ENCODE measurements around the gene SPDYE2.
"Not testable (repeated sequence)": the region's sequence is repeated elsewhere in the genome, so short reads cannot be mapped to it uniquely, and the experiment has no call there.

The SPDYE2 gene

GRCh38 chr7:102593637-102594334 lies 42.8 kb downstream of the SPDYE2 start:
- H3K4me3 ChIP-seq (ENCODE audit: low read depth, low read length); DNase-seq (ENCODE audit: low read depth): not testable (repeated sequence)

DNA sequence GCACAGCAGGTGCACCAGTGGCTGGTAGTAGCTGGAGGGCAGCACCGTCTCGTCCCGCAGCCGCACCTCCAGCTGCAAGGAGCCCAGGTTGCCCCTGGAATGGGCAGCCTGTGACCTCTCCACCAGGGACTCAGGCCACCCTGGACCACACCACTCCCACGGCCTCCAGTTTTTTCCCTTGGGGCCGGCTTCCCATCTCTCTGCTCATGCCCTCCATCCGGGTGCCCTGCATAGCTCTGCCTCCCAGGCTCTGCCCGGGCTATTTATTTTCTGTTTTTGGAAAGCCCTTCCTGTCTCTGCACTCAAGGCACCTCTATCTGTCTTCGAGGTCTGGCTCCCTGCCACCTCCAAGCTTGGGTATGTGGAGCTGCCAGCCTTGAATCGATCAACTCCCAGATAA lies 45.0 kb downstream of the SPDYE2 start:
- DNase-seq (ENCODE audit: low read depth); H3K4me3 ChIP-seq (ENCODE audit: low read depth, low read length): not testable (repeated sequence)

DNA sequence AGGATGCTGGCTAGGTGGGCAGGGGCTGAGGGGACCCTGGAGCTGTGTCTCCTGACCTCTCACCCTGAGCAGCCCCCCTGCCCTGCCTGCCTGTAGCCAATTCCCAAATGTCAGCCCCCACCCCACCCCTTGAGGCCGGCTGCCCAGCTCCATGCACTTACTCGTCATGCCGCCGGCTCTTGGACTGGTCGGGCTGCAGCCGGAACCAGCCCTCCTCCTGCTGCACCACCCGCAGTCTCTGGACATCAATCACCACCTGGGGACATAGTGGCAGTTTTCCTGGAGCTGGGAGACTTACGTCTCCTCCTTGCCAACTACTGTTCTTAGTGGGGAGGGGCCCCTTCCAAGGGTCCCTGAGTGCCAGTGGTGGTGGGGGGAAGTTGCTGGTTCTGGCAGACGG lies 48.7 kb downstream of the SPDYE2 start:
- H3K4me3 ChIP-seq (ENCODE audit: low read depth, low read length); DNase-seq (ENCODE audit: low read depth): not testable (repeated sequence)

- not testable (repeated sequence) for DNase-seq (ENCODE audit: low read depth); H3K4me3 ChIP-seq (ENCODE audit: low read depth, low read length)
Observed at GRCh38 chr7:102602317-102602716, 51.3 kb downstream of the SPDYE2 start.

- DNase-seq (ENCODE audit: low read depth); H3K4me3 ChIP-seq (ENCODE audit: low read depth, low read length): not testable (repeated sequence)
Observed at GRCh38 chr7:102604431-102605145, 53.6 kb downstream of the SPDYE2 start.

- not testable (repeated sequence) for DNase-seq (ENCODE audit: low read depth); H3K4me3 ChIP-seq (ENCODE audit: low read depth, low read length)
Observed at GRCh38 chr7:102606848-102607247, 55.8 kb downstream of the SPDYE2 start.

GRCh38 chr7:102609734-102610133 lies 58.7 kb downstream of the SPDYE2 start:
- DNase-seq (ENCODE audit: low read depth); H3K4me3 ChIP-seq (ENCODE audit: low read depth, low read length): not testable (repeated sequence)

DNA sequence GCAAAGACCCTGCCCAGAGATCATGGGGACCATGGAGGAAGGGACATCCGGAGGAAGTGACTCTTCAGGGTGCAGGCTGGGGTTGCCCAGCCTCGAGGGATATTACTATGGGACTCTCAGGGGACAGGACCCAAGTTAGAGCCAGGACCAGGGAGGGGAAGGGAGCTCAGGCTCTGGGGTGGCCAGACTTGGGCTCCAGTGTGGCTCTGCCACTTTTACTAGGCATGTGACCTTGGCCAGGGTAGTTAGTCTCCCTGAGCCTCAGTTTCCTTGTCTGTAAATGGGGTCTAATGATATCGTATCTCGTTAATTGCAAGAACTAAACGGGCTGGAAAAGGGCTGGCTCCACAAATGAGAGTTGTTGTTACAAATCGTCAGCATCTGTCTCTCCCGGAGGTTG lies 59.4 kb downstream of the SPDYE2 start:
- DNase-seq (ENCODE audit: low read depth); H3K4me3 ChIP-seq (ENCODE audit: low read depth, low read length): not testable (repeated sequence)

- not testable (repeated sequence) for DNase-seq (ENCODE audit: low read depth); H3K4me3 ChIP-seq (ENCODE audit: low read depth, low read length)
Observed at GRCh38 chr7:102611013-102611674, 60.1 kb downstream of the SPDYE2 start.

- DNase-seq (ENCODE audit: low read depth), result peak; percentile 11
Observed at GRCh38 chr7:102611675-102612325, 60.8 kb downstream of the SPDYE2 start.

More at GRCh38 chr7:102611675-102612325, 60.8 kb downstream of the SPDYE2 start:
- H3K4me3 ChIP-seq (ENCODE audit: low read depth, low read length), result peak overlapping the region; percentile 15

All from skeletal muscle cell (primary cell).